ENCODE measurements around the gene ARG1.
A peak's percentile ranks its signal among the peaks of the same experiment; 100 is the strongest.
"Not testable (repeated sequence)": the region's sequence is repeated elsewhere in the genome, so short reads cannot be mapped to it uniquely, and the experiment has no call there.

Gene ARG1

DNA sequence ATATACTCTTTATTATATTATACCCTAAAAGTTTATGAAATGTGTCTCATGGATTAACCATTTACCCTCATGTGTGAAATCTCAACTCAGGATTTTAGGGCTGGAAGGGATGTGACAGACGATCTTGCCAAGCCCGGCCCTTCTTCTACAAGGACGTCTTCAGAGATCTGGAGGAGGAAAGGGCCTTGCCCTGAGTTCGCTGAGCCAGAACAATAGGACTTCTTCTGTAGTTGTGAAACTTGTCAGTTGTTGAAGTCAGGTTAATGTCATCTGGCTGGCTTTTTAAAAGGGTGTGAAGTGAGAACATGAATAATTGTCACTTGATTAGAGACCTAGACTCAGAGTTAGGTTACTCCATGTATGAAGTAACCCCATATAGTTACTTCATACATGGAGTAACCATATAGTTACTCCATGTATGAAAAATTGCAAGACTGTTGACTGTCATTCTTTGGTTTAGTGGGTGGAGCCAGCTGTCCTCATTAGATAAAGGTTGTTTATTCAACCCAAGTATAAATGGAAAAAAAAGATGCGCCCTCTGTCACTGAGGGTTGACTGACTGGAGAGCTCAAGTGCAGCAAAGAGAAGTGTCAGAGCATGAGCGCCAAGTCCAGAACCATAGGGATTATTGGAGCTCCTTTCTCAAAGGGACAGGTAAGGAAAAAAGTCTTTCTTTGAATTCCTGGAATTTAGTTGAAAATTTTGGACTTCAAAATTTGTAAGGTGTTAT is at the start of gene ARG1:
TSS of gene ARG1 (plus strand) at position 541 of the 730 bp plus-strand sequence. CDS start at position 598, 57 bp downstream.
- DNase-seq: no peak

DNA sequence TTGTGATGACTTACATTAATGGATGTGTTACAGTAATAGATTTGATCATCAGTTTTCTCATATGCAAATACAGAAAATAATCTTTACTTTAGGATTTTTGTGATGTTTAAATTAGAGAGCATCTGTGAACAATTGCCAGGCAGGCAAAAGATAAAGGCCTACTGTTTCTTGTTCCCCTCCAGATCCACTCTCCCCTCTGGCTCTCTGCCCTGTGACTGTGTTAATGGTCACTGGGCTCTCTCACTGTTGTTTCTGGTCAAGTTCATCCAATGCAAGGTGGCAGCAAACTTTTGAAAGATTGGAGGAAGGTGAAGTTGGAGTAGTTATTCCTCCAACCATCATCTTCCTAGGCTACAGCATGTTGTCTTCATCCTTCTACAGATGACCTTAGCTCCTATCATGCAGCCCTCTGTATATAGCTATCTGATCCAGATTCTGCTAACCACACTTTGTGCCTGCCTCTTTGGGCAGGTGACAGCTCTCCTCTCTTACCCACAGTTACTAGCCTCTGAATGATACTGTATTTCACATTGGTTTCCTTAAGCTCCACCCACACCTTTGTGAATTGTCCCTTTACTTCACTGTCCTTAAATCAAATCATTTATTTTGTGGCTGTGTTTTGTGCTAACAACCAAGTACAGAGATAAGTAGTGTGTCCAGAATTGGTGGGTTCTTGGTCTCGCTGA is 48.9 kb upstream of the ARG1 start:
- no peak for DNase-seq

DNA sequence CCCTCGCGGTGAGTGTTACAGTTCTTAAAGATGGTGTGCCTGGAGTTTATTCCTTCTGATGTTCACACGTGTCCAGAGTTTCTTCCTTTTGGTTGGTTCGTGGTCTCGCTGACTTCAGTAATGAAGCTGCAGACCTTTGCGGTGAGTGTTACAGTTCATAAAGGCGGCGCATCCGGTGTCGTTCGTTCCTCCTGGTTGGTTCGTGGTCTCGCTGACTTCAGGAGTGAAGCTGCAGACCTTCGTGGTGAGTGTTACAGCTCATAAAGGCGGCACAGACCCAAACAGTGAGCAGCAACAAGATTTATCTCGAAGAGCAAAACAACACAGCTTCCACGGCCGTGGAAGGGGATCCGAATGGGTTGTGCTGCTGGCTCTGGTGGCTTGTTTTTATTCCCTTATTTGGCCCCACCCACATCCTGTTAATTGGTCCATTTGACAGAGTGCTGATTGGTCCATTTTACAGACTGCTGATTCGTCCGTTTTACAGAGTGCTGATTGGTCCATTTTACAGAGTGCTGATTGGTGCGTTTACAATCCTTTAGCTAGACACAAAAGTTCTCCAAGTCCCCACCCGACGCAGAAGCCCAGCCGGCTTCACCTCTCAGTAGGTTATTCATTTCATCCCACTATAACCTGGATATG is 48.2 kb upstream of the ARG1 start:
- DNase-seq: peak; percentile 10

DNA sequence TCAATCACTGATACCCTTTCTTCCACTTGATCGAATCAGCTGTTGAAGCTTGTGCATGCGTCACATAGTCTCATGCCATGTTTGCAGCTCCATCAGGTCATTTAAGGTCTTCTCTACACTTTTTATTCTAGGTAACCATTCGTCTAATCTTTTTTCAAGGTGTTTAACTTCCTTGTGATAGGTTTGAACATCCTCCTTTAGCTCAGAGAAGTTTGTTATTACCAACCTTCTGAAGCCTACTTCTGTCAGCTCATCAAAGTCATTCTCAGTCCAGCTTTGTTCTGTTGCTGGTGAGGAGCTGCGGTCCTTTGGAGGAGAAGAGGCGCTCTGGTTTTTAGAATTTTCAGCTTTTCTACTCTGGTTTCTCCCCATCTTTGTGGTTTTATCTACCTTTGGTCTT is 42.1 kb upstream of the ARG1 start:
- not testable (repeated sequence) for DNase-seq

DNA sequence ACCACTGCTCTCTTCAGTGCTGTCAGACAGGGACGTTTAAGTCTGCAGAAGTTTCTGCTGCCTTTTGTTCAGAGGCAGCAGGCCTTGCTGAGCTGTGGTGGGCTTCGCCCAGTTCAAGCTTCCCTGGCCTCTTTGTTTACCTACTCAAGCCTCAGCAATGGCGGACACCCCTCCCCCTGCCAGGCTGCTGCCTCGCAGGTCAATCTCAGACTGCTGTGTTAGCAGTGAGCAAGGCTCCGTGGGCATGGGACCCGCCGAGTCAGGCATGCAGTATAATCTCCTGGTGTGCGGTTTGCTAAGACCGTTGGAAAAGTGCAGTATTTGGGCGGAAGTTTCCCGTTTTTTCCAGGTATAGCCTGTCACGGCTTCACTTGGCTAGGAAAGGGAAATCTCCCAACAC is 41.3 kb upstream of the ARG1 start:
- not testable (repeated sequence) for DNase-seq

DNA sequence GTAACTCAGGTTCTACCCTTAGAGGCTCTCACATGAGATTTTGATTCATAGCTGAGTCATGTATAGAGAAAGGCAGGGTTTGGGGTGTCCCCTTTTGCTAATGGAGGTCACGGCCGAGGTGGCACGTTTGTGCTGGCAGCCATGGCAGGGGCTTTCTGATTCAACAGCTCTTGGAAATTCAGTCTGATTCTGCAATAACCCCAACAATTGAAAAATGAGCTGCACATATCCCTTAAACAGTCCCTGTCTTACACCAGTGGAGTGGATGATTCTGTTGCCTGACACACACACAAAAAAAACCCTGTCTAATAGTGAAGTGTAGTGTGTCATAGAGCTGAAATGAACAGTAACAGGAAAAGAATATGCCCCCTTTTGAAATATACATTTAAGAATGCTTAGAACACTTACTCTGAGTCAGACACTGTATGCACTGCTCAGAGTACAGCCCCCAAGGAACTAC is 40.4 kb upstream of the ARG1 start:
- peak; percentile 72 for DNase-seq

DNA sequence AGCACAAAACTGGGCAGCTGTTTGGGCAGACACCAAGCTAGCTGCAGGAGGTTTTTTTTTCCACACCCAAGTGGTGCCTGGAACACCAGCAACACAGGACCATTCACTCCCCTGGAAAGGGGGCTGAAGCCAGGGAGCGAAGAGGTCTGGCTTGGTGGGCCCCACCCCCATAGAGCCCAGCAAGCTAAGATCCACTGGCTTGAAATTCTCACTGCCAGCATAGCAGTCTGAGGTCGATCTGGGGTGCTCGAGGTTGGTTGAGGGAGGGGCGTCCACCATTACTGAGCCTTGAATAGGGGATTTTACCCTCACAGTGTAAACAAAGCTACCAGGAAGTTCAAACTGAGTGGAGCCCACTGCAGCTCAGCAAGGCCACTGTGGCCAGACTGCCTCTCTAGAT is 34.4 kb upstream of the ARG1 start:
- not testable (repeated sequence) for DNase-seq

DNA sequence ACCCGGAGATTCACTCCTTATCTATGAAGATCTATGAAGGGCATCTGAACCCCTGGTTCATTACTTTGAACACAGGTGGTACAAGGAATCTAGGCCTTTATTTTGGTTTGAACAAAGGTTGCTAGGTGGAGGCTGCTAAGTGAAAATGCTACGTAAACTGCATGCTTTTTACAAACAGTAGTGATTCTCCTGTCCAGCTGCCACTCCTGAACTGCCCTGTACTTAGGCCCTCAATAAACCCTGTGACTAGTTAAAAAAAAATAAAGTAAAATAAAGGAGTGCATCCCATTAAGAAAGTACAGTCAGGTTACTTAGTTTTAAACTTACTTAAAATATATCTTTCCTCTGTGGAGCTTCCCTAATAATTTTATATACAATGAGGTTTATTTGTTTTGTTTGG is 27.7 kb upstream of the ARG1 start:
- no peak for DNase-seq

DNA sequence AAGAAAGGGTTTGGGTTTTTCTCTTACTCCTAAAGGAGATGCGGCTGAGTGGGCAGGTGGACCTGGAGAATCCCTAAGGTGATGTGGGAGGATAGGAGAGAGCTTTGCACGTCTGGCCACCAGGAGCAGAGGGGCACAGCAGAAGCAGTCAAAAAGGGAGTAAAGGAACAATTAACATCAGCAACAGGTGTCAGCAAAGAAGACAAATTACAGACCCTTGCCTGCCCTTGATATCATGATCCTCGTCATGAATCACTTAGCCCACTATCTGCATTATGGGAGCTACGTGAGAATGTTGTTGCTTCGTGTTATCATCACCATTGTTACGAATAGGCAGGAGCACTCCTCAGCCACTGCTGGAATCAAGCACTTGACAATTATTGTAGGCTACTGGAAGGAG is 25.5 kb upstream of the ARG1 start:
- DNase-seq: no peak

DNA sequence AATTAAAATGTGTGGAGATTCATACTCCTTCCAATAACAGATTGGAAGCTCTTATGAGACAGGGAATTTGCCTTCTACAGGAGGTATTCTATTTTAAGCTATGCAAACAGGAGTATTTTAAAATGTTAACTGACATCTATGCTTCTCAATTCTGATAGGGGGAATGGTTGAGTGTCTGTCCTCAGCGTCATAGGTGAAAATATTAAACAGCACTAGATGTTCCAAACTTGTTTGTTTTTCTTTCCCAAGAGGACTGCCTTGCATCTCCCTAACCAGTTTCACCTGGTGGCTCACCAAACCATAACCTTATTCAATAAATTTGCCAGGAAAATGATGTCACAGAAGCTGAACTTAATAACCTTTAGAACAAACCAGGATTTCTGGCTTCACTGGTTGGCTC is 24.6 kb upstream of the ARG1 start:
- no peak for DNase-seq

DNA sequence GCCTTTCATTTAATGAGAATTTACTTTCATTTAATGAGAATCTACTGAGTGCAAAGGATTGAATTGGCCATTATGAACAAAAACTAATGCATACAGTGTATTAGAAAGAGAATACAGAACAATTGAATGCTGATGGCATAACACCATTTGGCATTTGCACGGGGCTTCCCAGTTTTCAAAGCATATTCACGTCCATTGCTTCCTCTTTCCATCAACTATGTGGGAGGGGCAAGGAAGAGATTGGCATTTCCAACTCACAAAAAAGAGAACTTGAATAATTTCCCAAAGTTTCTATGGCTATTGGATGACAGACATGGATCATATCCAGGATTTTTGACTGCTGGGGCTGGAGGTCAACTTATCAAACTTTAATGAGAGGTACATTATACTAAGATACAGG is 23.2 kb upstream of the ARG1 start:
- no peak for DNase-seq

DNA sequence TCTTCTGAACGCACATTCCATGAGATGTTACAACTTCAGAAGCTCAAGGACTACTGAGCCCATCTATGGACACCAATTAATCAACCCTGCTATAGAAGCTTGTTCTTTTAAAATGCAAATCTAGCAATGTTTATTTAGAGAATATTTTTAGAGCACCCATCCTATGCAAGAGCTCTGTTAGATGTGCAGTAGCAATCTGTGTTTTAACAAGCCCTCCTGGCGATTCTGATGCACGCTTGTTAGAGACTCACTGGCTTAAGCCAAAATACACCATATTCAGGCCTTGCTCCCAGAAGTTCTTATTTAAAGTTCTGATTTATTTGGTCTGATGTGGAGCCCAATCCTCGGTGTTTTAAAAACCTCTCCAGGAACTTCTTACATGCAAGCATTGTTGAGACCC is 21.1 kb upstream of the ARG1 start:
- no peak for DNase-seq

DNA sequence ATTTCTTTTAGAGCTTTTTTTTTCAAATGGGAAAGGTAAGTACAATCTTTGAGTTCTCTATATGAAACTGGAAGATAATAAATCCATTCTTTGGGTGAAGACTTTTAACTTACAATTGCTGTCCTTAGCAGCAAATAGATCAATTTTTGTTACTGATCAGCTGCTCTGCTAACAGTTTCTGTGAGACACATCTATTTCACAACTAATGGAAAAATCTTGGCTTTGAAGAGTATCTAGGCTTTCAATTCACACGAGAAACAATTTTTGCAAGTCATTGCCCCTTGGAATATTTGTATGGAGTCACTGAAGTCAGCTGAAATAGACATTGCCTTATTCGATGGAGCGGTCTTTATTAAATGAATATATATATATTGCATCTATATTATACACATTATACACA is 20.5 kb upstream of the ARG1 start:
- DNase-seq: no peak

DNA sequence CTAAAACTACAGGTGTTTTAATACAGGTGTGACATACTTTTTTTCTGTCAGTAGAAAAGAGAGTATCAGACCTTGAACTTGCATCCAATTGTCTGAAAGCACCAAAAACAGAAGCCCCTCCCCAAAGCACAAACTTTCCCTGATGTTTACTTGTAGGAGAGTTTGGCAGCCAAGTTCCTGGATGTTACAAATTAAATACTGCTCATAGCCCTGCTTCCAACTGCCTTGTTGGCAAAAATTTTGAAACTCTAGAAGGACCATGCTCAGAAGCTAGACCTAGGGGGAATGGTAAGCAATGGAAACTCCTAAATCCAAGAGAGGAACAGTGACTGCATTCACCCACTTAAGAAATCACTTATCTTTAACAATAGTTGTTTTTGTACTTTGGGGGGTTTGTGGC is 17.0 kb upstream of the ARG1 start:
- no peak for DNase-seq

DNA sequence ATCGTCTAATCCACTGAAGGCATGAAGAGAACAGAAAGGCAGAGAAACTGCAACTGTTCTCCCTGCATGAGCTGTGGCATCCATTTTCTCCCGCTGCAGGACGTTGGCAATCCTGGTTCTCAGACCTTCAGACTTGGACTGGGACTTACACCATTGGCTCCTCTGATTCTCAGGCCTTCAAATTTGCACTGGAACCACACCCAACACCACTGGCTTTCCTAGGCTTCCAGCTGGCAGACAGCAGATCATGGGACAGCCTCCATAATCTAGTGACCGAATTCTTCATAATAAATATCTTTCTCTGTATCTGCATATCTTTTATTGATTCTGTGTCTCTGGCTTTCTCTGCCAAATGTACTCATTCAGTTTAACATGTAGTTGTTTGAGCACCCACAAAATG is 14.1 kb upstream of the ARG1 start:
- DNase-seq: no peak

DNA sequence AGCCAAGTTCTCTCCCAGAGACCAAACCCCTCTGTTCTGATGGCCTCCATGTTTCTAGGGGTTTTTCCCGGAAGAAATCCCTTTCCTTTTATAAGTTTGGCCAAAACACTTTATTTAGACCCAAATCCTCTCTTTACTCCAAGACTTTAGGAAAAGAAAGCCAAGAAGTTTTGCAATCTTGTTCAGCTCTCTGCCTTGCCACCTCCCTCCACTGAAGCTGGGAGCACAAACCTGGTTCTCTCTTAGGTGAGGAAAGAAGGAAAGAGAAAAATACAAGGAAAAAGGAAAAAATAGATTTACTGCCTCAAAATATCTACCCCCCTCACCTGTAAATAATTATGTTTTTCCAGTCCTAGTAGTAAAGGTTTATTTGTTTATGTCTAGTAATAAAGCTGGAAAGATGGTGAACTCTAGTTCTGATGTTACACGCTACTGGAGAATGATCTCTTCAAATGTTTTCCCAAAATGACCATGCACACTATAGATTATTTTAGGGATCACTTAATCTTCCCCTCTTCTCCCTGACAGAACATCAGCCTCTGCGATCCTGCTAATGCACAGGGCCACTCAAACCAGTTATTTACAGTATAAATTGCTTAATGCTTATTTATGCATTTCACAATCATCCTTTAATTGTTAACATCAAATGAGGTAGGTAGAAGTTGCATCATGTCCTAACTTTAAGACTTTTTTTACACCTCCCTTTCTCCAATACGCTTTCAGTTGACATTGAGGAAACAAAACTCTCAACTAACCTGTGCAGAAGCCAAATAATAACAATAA is 10.9 kb upstream of the ARG1 start:
- no peak for DNase-seq

DNA sequence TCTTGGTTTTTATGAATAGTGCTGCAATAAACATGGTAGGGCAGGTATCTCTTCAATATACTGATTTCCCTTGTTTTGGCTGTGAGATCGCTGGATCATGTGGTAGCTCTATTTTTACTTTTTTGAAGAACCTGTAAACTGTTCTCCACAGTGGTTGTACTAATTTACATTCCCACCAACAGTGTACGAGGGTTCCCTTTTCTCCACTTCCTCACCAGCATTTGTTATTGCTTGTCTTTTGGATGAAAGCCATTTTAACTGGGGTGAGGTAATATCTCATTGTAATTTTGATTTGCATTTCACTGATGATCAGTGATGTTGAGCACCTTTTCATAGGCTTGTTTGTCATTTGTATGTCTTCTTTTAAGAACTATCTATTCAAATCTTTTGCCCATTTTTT is 8.0 kb upstream of the ARG1 start:
- DNase-seq: no peak

DNA sequence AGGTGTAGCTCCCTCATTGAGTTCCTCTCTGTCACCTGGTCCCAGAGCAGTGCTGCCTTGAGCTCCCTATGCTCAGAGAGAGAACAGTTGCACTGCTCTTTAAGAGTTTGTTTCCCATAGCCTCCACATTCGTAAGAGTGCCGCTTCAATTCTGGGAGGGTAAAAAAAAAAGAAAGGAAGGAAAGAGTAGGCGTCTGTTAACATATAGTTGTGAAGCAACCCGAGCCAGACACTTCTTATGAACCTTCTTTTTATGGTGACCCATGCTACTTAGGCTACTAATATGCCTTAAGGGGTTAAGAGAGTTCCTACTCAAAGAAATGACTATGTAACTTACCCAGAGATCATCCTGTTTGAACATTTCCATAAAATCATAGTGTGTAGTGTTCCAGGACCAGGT is 4.3 kb upstream of the ARG1 start:
- DNase-seq: no peak

DNA sequence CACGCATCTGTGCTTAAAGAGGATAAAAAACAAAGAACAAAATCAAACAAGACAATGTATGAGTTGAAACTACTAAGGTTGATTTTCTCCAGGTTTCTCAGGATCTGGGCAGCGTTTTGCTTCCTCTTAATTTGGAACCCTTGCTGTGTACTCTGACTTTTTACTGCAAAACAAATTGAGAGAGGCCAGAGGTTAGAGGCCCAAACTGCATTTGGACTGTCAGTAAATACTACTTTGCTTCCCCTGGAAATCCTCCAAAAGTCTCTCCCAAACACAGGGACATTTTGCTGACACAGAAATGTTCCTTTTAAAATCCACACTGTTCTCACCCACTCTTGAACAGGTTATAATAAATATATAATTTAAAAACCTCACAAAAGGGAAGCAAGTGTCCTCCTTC is 1.1 kb downstream of the ARG1 start:
- DNase-seq: no peak

DNA sequence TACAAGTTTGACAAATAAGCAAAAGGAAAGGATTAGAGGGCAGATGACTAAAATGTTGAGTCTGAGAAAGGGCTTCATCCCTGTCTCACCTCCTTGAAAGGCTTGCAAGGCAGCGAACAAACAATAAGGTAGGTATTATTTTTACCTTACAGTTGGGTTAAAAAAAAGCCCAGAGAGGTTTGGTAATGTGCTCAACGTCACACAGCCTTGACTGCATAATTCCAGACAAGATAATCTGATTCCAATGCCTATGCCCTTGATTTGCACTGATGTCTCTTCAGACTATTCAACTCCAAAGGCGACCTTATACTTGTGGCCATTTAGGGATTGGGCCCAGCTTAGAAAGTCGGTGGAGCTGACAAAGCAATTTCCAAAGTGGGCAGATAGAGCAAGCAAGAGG is 1.7 kb downstream of the ARG1 start:
- no peak for DNase-seq

DNA sequence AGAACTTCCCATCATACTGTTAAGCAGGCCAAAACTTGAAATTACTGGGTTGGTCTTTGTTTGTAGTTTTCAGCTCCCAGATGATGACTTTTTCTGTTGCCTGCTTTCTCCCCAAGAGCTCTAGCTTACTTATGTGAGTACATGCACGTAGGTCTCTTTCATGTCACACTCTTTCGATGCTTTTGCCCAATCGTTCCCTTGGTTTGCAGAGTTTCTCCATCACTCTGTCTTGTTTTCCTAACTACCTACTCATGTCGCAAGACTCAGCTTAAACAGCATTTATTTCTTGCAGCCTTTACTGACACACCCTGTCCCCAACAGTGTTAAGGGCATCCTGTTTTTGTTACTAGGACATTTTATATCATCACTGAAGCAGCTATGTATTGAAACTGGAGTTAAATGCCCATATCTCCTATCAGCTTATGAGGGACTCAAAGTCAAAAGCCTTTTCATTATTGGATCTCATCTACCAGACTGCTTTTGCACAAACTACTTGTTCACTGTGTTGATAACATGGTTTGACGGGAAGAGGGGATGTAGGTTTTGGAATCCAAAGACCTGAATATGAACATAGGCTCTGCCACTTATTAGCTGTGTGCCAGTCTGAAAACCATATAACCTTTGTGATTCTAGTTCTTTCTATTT is 2.9 kb downstream of the ARG1 start:
- no peak for DNase-seq

DNA sequence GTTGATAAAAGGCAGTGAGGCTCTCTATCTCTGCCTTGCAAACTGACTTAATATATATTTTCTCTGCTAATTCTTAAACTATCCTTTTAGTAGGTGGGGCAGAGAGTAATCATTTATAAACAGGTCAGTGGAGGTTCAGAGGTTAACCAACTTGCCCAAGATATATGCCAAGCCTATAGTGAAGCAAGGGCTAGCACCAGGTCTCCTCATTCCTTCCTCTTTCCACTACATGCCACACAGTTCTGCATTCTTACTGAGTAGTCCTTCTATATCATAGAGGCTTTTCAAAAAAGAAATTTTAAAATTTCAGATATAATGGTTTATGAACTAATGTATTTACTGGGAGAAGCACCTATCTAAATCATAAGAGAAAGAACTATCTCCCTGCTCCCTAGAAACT is 8.5 kb downstream of the ARG1 start:
- no peak for DNase-seq

DNA sequence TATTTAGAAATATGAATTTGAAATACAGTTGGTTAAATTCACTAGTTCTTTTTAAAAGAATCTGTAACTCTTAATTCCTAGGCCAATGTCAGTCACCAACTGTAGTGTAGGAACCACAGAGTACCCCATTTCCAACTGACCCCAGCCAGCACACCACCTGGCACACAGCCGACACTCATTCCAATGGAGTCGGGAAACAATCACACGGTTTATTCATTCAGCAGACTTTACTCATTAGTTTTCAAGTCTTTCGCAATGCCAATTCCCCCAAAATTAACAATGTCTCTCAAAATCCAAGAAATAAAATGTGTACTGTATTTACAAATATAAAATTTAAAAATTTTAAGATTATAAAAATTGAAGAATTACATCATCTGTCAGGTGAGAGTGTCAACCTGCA is 13.5 kb downstream of the ARG1 start:
- DNase-seq: no peak

Data from activated CD4-positive, alpha-beta T cell treated with anti-CD3 and anti-CD28 coated beads for 48 hours (primary cell).